WTC11 (cell line): ENCODE data around the gene CDK18. TPM values are rescaled to one million over a fixed set of nuclear protein-coding genes. Genes with fewer than 3 reads are reported as not detected.

Experiments
- ATAC-seq: fragments of 200-7000 bp; cut with Tn5 transposase; 2 replicates; pipeline ENCODE4 v1.10.0; 2021; ENCODE audit warnings: mild to moderate bottlenecking, moderate library complexity
- CTCF ChIA-PET: fragments of 300-600 bp; sonication (Branson Sonifier 250); formaldehyde crosslinking; loops from one replicate; lab custom pipeline; 2021; ENCODE audit warnings: antibody characterized with exemption; lab: Charles Lee
- POLR2A ChIA-PET: fragments of 350-600 bp; sonication (Branson Sonifier 250); formaldehyde crosslinking; loops from one replicate; lab custom pipeline; 2021; ENCODE audit warnings: antibody characterized with exemption; lab: Charles Lee
- DNase-seq: peaks from one replicate; pipeline ENCODE4 v3.0.0; 2021; ENCODE audit warnings: low spot score
- H3K27ac Mint-ChIP-seq: 2 replicates; pipeline ENCODE4 v1.8.0; 2021; ENCODE audit warnings: mixed read lengths
- H3K27me3 Mint-ChIP-seq: 2 replicates; pipeline ENCODE4 v1.8.0; 2021; ENCODE audit warnings: low read depth, mild to moderate bottlenecking, moderate library complexity, mixed read lengths
- H3K36me3 Mint-ChIP-seq: 2 replicates; pipeline ENCODE4 v1.8.0; 2021; ENCODE audit warnings: mixed read lengths
- H3K4me1 Mint-ChIP-seq: 2 replicates; pipeline ENCODE4 v1.8.0; 2022; ENCODE audit warnings: mixed read lengths
- H3K4me3 Mint-ChIP-seq: 2 replicates; pipeline ENCODE4 v1.8.0; 2021; ENCODE audit warnings: mild to moderate bottlenecking, moderate library complexity, mixed read lengths
- H3K9me3 Mint-ChIP-seq: 2 replicates; pipeline ENCODE4 v1.8.0; 2021; ENCODE audit warnings: mixed read lengths
- ELF4 ChIP-seq: sonication (generic); formaldehyde crosslinking; IDR thresholded peaks from 2 replicates; pipeline ENCODE4 v1.8.1; 2022; ENCODE audit warnings: low read depth, mild to moderate bottlenecking, moderate library complexity, missing genetic modification reagents
- EMX1 ChIP-seq: fragments of 250-450 bp; sonication (Bioruptor Pico); IDR thresholded peaks from 2 replicates; pipeline ENCODE4 v1.8.0; 2021; ENCODE audit warnings: mild to moderate bottlenecking
- ESRRA ChIP-seq: sonication (generic); formaldehyde crosslinking; IDR thresholded peaks from 2 replicates; pipeline ENCODE4 v1.8.1; 2022; ENCODE audit warnings: mild to moderate bottlenecking, missing genetic modification reagents, borderline replicate concordance
- FOXJ3 ChIP-seq: sonication (generic); formaldehyde crosslinking; IDR thresholded peaks from 2 replicates; pipeline ENCODE4 v1.9.0; 2021; ENCODE audit warnings: missing genetic modification reagents, mild to moderate bottlenecking, borderline replicate concordance
- FOXP1 ChIP-seq: sonication (generic); formaldehyde crosslinking; IDR thresholded peaks from 2 replicates; pipeline ENCODE4 v1.8.0; 2022; ENCODE audit warnings: missing genetic modification reagents, mild to moderate bottlenecking, moderate library complexity, borderline replicate concordance
- GABPB1 ChIP-seq: sonication (generic); formaldehyde crosslinking; IDR thresholded peaks from 2 replicates; pipeline ENCODE4 v1.8.1; 2023; ENCODE audit warnings: mild to moderate bottlenecking, missing genetic modification reagents
- RORB ChIP-seq: fragments of 250-450 bp; sonication (Bioruptor Pico); IDR thresholded peaks from 2 replicates; pipeline ENCODE4 v1.9.0; 2021; ENCODE audit warnings: mild to moderate bottlenecking
- SMAD3 ChIP-seq: sonication (generic); formaldehyde crosslinking; IDR thresholded peaks from 2 replicates; pipeline ENCODE4 v1.8.0; 2022; ENCODE audit warnings: missing genetic modification reagents, mild to moderate bottlenecking, borderline replicate concordance
- ZNF423 ChIP-seq: fragments of 250-450 bp; sonication (Bioruptor Pico); IDR thresholded peaks from 2 replicates; pipeline ENCODE4 v2.1.2; 2022; ENCODE audit warnings: mild to moderate bottlenecking, moderate library complexity
- total RNA-seq: library from RNA; stranded (reverse); gene quantifications from 3 replicates; pipeline ENCODE4 v1.2.3, GENCODE V29; 2021
- TF ChIP-seq, protein P1 (sequence below): sonication (generic); formaldehyde crosslinking; IDR thresholded peaks from 2 replicates; pipeline ENCODE4 v1.8.1; 2023; ENCODE audit warnings: mild to moderate bottlenecking, missing genetic modification reagents, moderate library complexity
- TF ChIP-seq, protein P2 (sequence below): sonication (generic); formaldehyde crosslinking; IDR thresholded peaks from 2 replicates; pipeline ENCODE4 v1.8.0; 2023; ENCODE audit warnings: mild to moderate bottlenecking, missing genetic modification reagents
- TF ChIP-seq, protein P3 (sequence below): sonication (generic); formaldehyde crosslinking; IDR thresholded peaks from 2 replicates; pipeline ENCODE4 v1.8.1; 2022; ENCODE audit warnings: low read depth, missing genetic modification reagents, borderline replicate concordance
- TF ChIP-seq, protein P4 (sequence below): sonication (generic); formaldehyde crosslinking; IDR thresholded peaks from 2 replicates; pipeline ENCODE4 v1.8.0; 2022; ENCODE audit warnings: missing genetic modification reagents
- TF ChIP-seq, protein P5 (sequence below): sonication (generic); formaldehyde crosslinking; IDR thresholded peaks from 2 replicates; pipeline ENCODE4 v1.8.0; 2022; ENCODE audit warnings: mild to moderate bottlenecking, missing genetic modification reagents
- TF ChIP-seq, protein P6 (sequence below): sonication (generic); formaldehyde crosslinking; IDR thresholded peaks from 2 replicates; pipeline ENCODE4 v1.8.1; 2023; ENCODE audit warnings: mild to moderate bottlenecking, missing genetic modification reagents, borderline replicate concordance
- TF ChIP-seq, protein P7 (sequence below): sonication (generic); formaldehyde crosslinking; IDR thresholded peaks from 2 replicates; pipeline ENCODE4 v1.8.1; 2023; ENCODE audit warnings: mild to moderate bottlenecking, moderate library complexity, missing genetic modification reagents

CDK18 gene
- total RNA-seq, 1 experiment from 2014 or later: 71.9 TPM

DNA sequence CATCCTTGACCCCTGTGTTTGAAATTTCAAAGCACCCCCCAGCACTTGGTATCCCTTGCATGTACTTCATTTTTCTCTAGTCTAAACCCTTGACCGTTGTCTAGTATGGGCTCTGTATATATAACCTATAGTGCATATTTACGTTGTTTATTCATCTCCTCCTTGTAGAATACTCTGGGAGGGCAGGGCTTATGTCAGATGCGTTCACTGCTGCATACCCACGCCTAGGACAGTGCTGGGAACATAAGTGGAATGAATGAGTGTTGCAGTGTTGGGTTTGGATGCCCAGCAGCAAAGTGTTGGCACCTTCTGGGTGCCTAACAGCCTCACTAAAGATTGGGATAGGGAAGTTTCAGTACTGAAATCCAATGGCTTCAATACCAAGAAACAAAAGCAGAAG lies 31.0 kb upstream of the CDK18 start:
- CTCF ChIA-PET: interaction anchor here (0.7 to 4.7 kb wide), 7 partner anchors 13 to 749 kb away, joined by 3 to 51 read pairs (median 4); partner anchors contain the start of gene BLACAT1
- Mint-ChIP-seq H3K36me3 (peaks cover 15% of the 10 kb centered on the region), H3K4me3 (0 out of 2 replicates have a peak overlapping the region, but pooled peaks have one; percentile 10), H3K4me1 (peaks cover 38% of the 10 kb centered on the region), H3K9me3 (peaks cover 17% of the 10 kb centered on the region), H3K27me3 (peaks cover 39% of the 10 kb centered on the region), H3K27ac (no peak overlapping the region)
- POLR2A ChIA-PET: interaction anchor here (0.6 to 1.0 kb wide), 2 partner anchors 42 to 172 kb away, joined by 3 read pairs; no protein-coding TSS in a partner anchor
- DNase-seq: no peak
- TF ChIP-seq ELF4 (CRISPR knock-in tag) (no peak), RORB (CRISPR knock-in tag) (no peak), ESRRA (CRISPR knock-in tag) (no peak), FOXP1 (CRISPR knock-in tag) (no peak), ZNF423 (CRISPR knock-in tag) (no peak), FOXJ3 (CRISPR knock-in tag) (no peak), GABPB1 (CRISPR knock-in tag) (no peak), EMX1 (CRISPR knock-in tag) (no peak), SMAD3 (CRISPR knock-in tag) (no peak)
- TF ChIP-seq, protein P1, sequence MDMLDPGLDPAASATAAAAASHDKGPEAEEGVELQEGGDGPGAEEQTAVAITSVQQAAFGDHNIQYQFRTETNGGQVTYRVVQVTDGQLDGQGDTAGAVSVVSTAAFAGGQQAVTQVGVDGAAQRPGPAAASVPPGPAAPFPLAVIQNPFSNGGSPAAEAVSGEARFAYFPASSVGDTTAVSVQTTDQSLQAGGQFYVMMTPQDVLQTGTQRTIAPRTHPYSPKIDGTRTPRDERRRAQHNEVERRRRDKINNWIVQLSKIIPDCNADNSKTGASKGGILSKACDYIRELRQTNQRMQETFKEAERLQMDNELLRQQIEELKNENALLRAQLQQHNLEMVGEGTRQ (CRISPR knock-in tag): no peak
- TF ChIP-seq, protein P2, sequence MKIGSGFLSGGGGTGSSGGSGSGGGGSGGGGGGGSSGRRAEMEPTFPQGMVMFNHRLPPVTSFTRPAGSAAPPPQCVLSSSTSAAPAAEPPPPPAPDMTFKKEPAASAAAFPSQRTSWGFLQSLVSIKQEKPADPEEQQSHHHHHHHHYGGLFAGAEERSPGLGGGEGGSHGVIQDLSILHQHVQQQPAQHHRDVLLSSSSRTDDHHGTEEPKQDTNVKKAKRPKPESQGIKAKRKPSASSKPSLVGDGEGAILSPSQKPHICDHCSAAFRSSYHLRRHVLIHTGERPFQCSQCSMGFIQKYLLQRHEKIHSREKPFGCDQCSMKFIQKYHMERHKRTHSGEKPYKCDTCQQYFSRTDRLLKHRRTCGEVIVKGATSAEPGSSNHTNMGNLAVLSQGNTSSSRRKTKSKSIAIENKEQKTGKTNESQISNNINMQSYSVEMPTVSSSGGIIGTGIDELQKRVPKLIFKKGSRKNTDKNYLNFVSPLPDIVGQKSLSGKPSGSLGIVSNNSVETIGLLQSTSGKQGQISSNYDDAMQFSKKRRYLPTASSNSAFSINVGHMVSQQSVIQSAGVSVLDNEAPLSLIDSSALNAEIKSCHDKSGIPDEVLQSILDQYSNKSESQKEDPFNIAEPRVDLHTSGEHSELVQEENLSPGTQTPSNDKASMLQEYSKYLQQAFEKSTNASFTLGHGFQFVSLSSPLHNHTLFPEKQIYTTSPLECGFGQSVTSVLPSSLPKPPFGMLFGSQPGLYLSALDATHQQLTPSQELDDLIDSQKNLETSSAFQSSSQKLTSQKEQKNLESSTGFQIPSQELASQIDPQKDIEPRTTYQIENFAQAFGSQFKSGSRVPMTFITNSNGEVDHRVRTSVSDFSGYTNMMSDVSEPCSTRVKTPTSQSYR: no peak
- TF ChIP-seq, protein P3, sequence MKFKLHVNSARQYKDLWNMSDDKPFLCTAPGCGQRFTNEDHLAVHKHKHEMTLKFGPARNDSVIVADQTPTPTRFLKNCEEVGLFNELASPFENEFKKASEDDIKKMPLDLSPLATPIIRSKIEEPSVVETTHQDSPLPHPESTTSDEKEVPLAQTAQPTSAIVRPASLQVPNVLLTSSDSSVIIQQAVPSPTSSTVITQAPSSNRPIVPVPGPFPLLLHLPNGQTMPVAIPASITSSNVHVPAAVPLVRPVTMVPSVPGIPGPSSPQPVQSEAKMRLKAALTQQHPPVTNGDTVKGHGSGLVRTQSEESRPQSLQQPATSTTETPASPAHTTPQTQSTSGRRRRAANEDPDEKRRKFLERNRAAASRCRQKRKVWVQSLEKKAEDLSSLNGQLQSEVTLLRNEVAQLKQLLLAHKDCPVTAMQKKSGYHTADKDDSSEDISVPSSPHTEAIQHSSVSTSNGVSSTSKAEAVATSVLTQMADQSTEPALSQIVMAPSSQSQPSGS (CRISPR knock-in tag): no peak
- TF ChIP-seq, protein P4, sequence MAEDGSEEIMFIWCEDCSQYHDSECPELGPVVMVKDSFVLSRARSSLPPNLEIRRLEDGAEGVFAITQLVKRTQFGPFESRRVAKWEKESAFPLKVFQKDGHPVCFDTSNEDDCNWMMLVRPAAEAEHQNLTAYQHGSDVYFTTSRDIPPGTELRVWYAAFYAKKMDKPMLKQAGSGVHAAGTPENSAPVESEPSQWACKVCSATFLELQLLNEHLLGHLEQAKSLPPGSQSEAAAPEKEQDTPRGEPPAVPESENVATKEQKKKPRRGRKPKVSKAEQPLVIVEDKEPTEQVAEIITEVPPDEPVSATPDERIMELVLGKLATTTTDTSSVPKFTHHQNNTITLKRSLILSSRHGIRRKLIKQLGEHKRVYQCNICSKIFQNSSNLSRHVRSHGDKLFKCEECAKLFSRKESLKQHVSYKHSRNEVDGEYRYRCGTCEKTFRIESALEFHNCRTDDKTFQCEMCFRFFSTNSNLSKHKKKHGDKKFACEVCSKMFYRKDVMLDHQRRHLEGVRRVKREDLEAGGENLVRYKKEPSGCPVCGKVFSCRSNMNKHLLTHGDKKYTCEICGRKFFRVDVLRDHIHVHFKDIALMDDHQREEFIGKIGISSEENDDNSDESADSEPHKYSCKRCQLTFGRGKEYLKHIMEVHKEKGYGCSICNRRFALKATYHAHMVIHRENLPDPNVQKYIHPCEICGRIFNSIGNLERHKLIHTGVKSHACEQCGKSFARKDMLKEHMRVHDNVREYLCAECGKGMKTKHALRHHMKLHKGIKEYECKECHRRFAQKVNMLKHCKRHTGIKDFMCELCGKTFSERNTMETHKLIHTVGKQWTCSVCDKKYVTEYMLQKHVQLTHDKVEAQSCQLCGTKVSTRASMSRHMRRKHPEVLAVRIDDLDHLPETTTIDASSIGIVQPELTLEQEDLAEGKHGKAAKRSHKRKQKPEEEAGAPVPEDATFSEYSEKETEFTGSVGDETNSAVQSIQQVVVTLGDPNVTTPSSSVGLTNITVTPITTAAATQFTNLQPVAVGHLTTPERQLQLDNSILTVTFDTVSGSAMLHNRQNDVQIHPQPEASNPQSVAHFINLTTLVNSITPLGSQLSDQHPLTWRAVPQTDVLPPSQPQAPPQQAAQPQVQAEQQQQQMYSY (CRISPR knock-in tag): no peak
- TF ChIP-seq, protein P5, sequence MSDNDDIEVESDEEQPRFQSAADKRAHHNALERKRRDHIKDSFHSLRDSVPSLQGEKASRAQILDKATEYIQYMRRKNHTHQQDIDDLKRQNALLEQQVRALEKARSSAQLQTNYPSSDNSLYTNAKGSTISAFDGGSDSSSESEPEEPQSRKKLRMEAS (CRISPR knock-in tag): no peak
- TF ChIP-seq, protein P6, sequence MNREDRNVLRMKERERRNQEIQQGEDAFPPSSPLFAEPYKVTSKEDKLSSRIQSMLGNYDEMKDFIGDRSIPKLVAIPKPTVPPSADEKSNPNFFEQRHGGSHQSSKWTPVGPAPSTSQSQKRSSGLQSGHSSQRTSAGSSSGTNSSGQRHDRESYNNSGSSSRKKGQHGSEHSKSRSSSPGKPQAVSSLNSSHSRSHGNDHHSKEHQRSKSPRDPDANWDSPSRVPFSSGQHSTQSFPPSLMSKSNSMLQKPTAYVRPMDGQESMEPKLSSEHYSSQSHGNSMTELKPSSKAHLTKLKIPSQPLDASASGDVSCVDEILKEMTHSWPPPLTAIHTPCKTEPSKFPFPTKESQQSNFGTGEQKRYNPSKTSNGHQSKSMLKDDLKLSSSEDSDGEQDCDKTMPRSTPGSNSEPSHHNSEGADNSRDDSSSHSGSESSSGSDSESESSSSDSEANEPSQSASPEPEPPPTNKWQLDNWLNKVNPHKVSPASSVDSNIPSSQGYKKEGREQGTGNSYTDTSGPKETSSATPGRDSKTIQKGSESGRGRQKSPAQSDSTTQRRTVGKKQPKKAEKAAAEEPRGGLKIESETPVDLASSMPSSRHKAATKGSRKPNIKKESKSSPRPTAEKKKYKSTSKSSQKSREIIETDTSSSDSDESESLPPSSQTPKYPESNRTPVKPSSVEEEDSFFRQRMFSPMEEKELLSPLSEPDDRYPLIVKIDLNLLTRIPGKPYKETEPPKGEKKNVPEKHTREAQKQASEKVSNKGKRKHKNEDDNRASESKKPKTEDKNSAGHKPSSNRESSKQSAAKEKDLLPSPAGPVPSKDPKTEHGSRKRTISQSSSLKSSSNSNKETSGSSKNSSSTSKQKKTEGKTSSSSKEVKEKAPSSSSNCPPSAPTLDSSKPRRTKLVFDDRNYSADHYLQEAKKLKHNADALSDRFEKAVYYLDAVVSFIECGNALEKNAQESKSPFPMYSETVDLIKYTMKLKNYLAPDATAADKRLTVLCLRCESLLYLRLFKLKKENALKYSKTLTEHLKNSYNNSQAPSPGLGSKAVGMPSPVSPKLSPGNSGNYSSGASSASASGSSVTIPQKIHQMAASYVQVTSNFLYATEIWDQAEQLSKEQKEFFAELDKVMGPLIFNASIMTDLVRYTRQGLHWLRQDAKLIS (CRISPR knock-in tag): no peak
- TF ChIP-seq, protein P7, sequence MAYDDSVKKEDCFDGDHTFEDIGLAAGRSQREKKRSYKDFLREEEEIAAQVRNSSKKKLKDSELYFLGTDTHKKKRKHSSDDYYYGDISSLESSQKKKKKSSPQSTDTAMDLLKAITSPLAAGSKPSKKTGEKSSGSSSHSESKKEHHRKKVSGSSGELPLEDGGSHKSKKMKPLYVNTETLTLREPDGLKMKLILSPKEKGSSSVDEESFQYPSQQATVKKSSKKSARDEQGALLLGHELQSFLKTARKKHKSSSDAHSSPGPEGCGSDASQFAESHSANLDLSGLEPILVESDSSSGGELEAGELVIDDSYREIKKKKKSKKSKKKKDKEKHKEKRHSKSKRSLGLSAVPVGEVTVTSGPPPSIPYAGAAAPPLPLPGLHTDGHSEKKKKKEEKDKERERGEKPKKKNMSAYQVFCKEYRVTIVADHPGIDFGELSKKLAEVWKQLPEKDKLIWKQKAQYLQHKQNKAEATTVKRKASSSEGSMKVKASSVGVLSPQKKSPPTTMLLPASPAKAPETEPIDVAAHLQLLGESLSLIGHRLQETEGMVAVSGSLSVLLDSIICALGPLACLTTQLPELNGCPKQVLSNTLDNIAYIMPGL (CRISPR knock-in tag): no peak
- ATAC-seq: no peak
